Right renal pelvis (tissue), 4 donors: ENCODE measurements around the gene ECI1. TPM values are rescaled to one million over a fixed set of nuclear protein-coding genes. Genes with fewer than 3 reads are reported as not detected.

Source experiments
- DNase-seq, 4 donors: peaks; one replicate each; pipeline ENCODE4 v3.0.0-alpha.2; 2013; ENCODE audit warnings: low read depth in 4 of 4, low spot score in 3 of 4, missing footprints in 1 of 4
- polyA plus RNA-seq, 4 donors: library from polyadenylated mRNA; unstranded; fragments of 120-200 nt; gene quantifications; one replicate each; pipeline ENCODE4 v1.2.1, GENCODE V29; 2013; ENCODE audit not compliant: insufficient read length in 4 of 4

Gene ECI1
- polyA plus RNA-seq, 4 donors, result 57.6 to 101 (median 69.3) TPM

- DNase-seq, result no peak
Observed at GRCh38 chr16:2199095-2199494, 52.3 kb downstream of the ECI1 start.

DNA sequence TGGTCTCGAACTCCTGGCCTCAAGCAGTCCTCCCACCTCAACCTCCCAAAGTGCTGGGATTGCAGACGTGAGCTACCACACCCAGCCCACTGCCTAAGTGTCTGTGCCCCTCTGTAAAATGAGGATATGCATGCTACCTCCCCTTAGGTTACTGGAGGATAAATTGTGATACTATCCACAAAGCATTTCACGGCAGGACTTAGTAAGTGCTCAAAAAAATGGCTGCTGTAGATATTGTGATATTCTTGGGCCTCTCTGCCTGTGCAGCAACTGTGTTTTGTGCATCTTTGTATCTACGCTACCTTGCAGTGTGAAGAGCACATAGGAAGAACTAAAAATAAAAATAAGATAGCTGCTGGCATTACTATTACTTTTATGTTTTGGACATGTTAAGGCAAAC lies 53.1 kb downstream of the ECI1 start:
- no peak for DNase-seq

DNA sequence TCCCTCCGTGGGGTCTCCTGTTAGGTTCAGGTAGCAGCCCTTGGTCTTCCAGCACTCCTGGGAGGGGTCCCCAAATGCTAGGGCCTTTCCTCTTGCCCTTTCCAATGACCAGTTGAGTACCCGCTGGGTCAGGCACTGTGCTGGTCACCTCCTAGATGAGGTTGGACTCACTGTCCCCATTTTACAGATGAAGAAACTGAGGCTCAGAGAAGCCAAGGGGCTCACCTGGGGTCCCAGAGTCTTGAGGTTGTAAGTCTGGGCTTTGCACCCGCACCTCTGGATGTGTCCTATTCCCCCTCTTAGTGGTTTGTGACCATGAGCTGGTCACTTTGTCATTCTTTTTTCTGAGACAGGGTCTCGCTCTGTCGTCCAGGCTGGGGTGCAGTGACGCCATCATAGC lies 53.6 kb downstream of the ECI1 start:
- no peak for DNase-seq

DNA sequence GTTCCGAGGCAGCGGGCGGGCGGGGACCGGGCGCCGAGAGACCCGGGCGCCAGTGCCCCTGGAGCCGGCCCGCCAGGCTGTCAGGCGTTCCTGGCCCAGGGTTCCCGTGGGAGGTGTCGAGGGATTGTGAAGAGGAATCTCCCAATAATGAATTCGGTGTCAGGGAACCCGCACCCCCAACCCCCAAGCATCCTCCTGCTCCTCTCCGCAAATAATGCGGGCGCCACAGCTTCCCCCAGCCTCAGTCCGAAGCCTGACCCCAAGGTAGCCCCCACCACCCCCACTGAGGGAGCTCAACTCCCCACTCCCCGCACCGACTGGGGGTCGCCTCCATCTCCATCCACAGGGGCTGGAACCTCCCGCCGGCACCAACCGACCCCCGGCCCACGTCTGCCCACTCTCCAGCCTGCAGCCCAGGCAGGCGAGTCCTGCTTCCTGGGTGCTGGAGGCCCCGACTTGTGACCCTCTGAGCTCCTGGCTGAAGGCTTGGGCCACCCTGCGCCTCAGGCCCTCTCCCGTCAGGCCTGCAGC lies 54.3 kb downstream of the ECI1 start:
- no peak for DNase-seq

GRCh38 chr16:2196162-2196980 lies 55.0 kb downstream of the ECI1 start, which contains the start of gene CASKIN1:
Gene CASKIN1 (minus strand): TSS chr16:2196605. CDS start chr16:2196432, 173 bp downstream.
- DNase-seq, result no peak

DNA sequence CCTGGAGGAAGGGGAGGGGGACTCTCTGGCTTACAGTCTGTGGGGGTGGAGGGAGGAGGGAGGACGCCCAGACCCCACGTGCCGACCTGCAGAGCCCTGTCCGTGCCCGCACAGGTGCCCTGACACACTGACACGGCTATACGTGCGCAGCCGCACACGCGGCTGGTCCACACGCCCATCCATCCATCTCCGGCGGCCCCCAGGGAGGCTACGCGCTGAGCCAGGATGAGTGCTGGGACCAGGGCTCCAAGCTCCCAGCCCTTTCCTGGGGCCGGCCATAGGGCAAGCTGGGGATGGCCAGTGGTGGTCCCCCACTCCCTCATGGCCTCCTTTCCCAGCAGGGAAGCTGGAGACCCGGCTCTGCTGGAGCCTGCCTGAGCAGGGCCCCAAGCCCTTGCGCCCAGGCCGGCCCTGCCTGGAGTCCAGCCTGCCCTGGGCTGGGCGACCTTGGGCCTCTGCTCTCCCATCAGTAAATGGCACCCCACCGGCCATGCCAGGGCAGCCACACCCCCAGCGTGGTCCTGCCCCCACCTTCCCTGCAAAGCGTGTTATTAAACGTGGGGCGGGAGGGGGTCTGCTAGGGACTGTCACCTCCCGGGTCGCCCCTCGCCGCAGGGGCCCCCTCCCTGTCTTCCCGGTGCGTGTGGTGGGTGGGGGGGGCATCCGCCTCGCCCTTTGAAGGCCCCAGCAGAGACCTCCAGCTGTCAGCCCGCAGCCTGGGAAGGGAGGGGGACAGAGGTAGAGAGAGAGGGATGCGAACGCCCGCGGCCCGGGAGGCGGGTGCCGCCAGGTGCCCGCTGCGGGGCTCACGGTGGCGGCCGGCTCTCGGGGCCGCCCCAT lies 55.8 kb downstream of the ECI1 start:
- DNase-seq, result no peak

DNA sequence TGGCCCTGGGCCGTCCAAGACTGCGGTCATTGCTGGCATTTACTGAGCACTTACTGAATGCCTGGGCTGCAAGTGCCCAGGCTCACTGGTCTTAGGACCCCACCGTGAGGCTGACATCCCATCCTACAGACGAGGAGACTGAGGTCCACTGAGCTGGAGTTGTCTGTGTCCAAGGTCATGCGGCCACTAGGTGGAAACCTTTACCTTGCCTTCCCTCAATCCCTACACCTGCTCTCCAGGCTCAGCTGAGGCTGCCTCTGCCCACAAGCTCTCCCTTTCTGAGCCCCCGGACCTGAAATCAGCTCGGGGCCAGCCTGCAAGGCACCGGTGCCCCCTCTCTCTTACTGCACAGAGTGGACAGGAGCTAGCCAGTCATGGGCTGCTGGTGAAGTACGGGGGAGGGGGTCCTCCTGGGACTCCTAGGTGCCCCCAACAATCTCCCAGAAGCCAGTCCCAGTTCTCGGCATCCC lies 56.5 kb downstream of the ECI1 start:
- DNase-seq, result no peak

DNA sequence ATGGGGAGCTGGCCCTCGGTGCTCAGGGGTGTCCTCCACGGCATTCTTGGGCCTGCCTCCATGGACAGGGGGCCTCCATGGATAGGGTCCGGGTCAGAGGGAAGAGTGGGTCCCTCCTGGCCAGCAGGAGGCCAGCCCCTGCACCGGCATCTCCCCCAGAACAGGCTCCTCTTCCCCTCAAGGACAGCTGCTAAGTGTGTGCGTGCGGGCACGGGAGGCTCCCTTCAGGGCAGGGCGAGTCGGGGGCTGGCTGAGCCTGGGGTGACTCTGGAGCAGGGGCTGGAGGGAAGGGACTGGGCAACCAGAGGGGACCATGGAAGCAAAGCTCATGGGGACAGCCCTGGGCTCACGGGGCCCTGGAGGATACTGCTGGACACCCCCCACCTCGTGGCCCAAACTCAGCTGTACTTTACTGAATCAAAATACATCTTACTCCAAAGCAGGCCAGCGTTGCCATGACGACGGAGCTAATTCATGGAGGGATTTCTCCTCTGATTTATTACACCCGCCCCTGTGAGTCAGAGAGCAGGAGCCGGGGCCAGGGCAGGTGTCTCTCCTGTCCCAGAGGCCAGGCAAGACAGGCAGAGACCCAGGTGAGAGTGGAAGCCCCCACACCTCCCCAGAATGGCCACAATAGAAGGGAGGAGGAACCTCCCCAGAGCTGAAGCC lies 57.1 kb downstream of the ECI1 start:
- no peak for DNase-seq

GRCh38 chr16:2191446-2191706 lies 60.0 kb downstream of the ECI1 start:
- DNase-seq, result no peak

DNA sequence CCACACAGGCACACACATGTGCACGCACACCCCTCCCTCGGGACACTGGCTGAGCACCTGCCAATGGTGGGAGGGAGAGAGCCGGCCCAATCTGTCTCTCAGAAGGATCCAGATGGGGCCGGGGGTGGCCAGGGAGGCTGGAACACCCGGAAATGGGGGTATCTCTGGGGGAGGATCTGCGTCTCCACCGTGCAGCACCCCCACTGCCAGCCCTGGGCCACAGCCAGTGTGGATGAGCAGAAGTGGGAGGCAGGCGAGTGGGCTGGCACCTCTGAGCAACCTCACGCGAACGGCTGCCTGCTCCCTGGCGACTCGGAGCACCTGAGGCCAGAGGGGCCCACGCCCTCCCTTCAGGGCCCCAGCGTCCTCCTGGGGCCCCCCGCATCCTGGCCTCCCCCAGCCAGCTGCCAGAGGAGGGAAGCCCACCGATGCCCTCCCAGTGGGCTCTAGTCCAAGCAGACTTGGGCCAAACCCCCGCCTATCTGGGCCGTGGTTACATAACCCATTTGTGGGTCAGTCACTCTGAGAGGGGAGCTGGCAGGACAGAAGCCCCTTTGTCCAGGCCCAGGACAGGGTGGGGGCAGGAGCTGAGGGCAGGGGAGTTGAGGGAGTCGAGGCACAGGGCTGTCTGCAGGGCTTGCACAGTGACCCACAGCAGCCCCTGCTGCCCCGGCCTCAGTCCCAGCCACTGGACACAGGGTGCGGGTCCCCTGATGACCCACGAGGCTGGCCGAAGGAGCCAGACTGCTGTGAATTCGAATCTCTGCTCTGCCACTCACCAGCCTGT lies 60.5 kb downstream of the ECI1 start:
- DNase-seq, result no peak

DNA sequence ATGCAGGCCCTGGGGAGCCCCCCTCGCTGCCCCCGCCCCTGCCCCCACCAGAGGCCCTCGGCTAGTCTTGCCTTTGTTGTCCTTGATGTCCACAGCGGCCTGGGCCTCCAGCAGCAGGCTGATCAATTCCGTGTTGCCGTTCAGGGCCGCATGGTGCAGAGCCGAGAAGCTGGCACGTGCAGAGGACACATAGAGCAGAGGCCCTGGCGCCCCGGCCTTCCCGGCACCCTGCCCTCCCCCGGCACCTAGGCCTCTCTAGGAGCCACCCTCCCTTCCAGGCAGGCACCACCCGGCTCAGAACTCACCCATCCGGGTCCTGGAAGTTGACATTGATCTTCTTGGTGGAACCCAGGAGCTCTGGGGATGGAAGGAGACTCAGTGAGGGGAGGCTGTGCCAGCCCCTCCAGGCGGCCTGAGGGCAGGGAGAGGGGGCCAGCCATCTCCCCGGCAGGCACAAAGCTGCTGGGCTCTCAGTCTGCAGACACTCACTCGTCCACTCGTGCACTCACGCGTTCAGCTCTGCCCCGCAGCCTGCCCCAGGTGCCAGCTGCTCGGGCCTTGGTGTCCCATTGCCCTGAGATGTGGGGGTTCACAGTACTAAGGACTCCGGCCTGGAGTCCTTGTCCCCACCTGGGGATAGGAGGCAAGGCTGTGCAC lies 61.3 kb downstream of the ECI1 start:
- no peak for DNase-seq

Other genes starting within 250 kb of the ECI1 start
- 10 to 100 TPM; 17.6 to 27.5 (median 18.1) TPM for gene ZNF598, start 241.8 kb downstream of the ECI1 start, polyA plus RNA-seq
- 10 to 100 TPM in 1 of 4 donors, 1 to 10 TPM in 3; 3.8 to 10.3 (median 5.5) TPM for gene NPW, start 231.8 kb downstream of the ECI1 start, polyA plus RNA-seq
- gene NHERF2, start 224.7 kb downstream of the ECI1 start, polyA plus RNA-seq, result 100 to 1,000 TPM; 117 to 185 (median 126) TPM
- 10 to 100 TPM; 17.6 to 26.6 (median 19.0) TPM for gene NTHL1, start 203.8 kb downstream of the ECI1 start, polyA plus RNA-seq
- 100 to 1,000 TPM; 121 to 152 (median 136) TPM for gene TSC2, start 203.6 kb downstream of the ECI1 start, polyA plus RNA-seq
- 100 to 1,000 TPM in 1 of 4 donors, 10 to 100 TPM in 3; 55.0 to 101 (median 69.2) TPM for gene PKD1, start 115.7 kb downstream of the ECI1 start, polyA plus RNA-seq
- 1 to 10 TPM; 2.0 to 3.5 (median 2.4) TPM for gene RAB26, start 103.0 kb downstream of the ECI1 start, polyA plus RNA-seq
- 10 to 100 TPM; 53.7 to 63.4 (median 57.5) TPM for gene TRAF7, start 95.8 kb downstream of the ECI1 start, polyA plus RNA-seq
- gene CASKIN1, start 55.0 kb downstream of the ECI1 start, polyA plus RNA-seq, result 1 to 10 TPM; 1.2 to 3.1 (median 1.4) TPM
- 10 to 100 TPM; 43.9 to 49.5 (median 46.3) TPM for gene MLST8, start 46.1 kb downstream of the ECI1 start, polyA plus RNA-seq
- gene BRICD5, start 40.7 kb downstream of the ECI1 start, polyA plus RNA-seq, result 1 to 10 TPM; 4.1 to 9.2 (median 5.4) TPM
- gene PGP, start 36.7 kb downstream of the ECI1 start, polyA plus RNA-seq, result 10 to 100 TPM; 12.7 to 15.5 (median 14.1) TPM
- 10 to 100 TPM; 15.9 to 25.4 (median 16.8) TPM for gene E4F1, start 28.0 kb downstream of the ECI1 start, polyA plus RNA-seq
- gene DNASE1L2, start 15.1 kb downstream of the ECI1 start, polyA plus RNA-seq, result 1 to 10 TPM in 2 of 4 donors, under 1 TPM in 2; 0.86 to 1.8 (median 0.95) TPM
- gene RNPS1, start 16.5 kb upstream of the ECI1 start, polyA plus RNA-seq, result 100 to 1,000 TPM; 184 to 221 (median 195) TPM
- gene ABCA3, start 89.1 kb upstream of the ECI1 start, polyA plus RNA-seq, result 1 to 10 TPM; 5.2 to 6.7 (median 5.7) TPM
- 10 to 100 TPM in 2 of 4 donors, 1 to 10 TPM in 2; 9.5 to 11.3 (median 10.1) TPM for gene CCNF, start 177.9 kb upstream of the ECI1 start, polyA plus RNA-seq
- gene TEDC2, start 208.5 kb upstream of the ECI1 start, polyA plus RNA-seq, result 10 to 100 TPM in 1 of 4 donors, 1 to 10 TPM in 3; 8.0 to 13.8 (median 9.1) TPM
- 1 to 10 TPM; 2.0 to 3.6 (median 2.5) TPM for gene NTN3, start 219.7 kb upstream of the ECI1 start, polyA plus RNA-seq
- gene TBC1D24, start 223.5 kb upstream of the ECI1 start, polyA plus RNA-seq, result 10 to 100 TPM; 15.8 to 20.3 (median 17.9) TPM